ELR (cell line): ENCODE data around the gene SURF4.

ENCODE experiments used
- DNase-seq: peaks from one replicate; pipeline ENCODE4 v3.0.0-alpha.2; 2015; ENCODE audit warnings: low read depth

Gene SURF4

DNA sequence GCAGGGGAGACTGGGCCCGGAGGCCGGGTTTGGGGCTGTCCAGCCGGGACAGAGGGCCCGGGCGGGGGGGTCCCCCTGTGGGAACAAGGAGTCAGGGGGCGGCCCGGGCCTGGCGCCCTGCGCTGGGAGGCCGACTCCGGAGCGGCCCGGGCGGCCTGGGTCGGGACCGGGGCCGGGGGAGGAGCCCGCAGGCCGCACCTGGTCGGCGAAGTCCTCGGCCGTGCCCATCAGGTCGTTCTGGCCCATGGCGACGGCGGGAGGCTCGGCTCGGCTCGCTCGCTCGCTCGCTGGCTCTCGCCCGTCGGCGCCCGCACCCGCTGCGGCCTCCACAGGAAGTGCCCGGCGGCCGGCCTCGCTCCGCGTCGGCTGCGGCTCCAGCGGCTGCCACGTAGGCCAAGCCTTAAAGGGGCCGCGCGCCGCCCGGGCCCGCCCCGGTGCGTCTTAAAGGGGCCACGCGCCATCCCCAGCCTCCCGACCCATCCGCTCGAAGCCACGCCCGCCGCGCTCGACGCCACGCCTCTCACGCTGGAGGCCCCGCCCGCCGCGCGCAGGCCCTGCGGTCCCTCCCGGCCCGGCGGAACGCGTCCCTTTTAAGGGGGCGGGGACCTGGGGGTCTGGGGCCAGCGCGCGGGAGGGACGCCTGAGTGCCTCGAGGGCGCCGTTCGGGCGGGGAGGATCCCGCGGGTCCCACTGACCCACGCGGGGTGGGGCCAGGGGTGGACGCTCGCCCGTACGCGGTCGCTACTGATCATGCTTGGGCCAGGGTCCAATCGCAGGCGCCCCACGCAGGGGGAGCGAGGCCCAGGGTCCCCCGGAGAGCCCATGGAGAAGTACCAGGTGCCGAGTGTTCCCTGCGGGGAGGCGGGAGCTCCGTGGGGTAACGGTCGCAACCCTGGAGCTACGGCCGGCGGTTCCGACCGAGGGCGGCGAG lies at the start of gene SURF4, which contains the start of gene STKLD1:
Gene SURF4, minus strand, starts transcription at position 337 of the 931 bp plus-strand sequence. Its CDS starts 91 bp downstream, at position 246.
Gene STKLD1, plus strand, starts transcription at position 643 of the 931 bp plus-strand sequence. Its CDS starts 108 bp downstream, at position 751.
- peak; percentile 96 for DNase-seq

GRCh38 chr9:133425049-133425632 lies 49.3 kb upstream of the SURF4 start:
- DNase-seq, result no peak

GRCh38 chr9:133424187-133424586 lies 48.3 kb upstream of the SURF4 start:
- no peak for DNase-seq

GRCh38 chr9:133423216-133423615 lies 47.4 kb upstream of the SURF4 start:
- no peak for DNase-seq

GRCh38 chr9:133421615-133422542 lies 46.0 kb upstream of the SURF4 start, which contains the start of gene ADAMTS13:
TSS of gene ADAMTS13 (plus strand) at chr9:133422367. CDS start at chr9:133422444, 77 bp downstream.
- peak; percentile 52 for DNase-seq

DNA sequence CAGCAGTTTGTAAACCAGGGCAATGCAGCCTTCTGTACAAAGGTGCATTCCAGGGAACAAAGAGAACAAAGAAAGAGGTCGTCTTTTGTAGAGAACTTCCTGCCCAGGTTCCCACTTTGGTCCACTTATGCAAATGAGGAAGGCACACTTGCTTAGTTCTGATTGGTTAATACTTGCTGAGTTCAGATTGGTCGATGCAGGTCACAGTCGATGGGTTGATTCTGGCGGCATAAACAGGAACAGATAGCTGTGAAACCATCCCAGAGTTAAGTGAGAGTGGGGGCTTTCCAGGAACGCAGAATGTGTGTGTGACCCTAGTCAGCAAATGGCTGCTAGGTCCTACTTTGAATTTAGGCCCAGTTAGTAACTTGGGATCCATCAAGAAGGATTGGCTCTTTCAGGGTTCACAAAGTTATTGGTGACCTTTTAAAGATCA lies 44.5 kb upstream of the SURF4 start:
- DNase-seq, result no peak

GRCh38 chr9:133419005-133419404 lies 43.1 kb upstream of the SURF4 start:
- no peak for DNase-seq

GRCh38 chr9:133417541-133418461 lies 41.9 kb upstream of the SURF4 start, which contains the start of gene REXO4:
TSS of gene REXO4 (minus strand) at chr9:133418010. CDS start at chr9:133417844, 166 bp downstream.
- DNase-seq, result peak; percentile 96

DNA sequence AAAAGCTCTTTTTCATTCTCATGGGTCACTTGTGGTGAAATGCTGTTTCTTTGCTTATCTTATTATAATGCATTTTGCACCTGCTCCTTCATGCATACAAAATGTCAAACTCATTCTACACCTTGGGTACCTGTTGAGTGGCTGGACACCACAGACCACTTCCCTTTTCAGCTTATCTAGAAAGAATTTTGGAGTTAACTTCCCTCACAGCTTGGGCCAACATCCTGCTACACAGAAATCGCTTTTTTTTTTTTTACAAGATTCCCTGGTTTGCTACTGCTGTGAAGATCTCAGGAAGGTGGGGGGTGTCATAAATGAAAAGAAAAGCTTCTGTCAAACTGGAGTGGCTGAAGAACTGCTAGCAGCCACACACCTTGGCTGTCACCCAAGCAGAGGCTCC lies 39.3 kb upstream of the SURF4 start:
- DNase-seq, result no peak

GRCh38 chr9:133408042-133408441 lies 32.2 kb upstream of the SURF4 start:
- DNase-seq, result no peak

DNA sequence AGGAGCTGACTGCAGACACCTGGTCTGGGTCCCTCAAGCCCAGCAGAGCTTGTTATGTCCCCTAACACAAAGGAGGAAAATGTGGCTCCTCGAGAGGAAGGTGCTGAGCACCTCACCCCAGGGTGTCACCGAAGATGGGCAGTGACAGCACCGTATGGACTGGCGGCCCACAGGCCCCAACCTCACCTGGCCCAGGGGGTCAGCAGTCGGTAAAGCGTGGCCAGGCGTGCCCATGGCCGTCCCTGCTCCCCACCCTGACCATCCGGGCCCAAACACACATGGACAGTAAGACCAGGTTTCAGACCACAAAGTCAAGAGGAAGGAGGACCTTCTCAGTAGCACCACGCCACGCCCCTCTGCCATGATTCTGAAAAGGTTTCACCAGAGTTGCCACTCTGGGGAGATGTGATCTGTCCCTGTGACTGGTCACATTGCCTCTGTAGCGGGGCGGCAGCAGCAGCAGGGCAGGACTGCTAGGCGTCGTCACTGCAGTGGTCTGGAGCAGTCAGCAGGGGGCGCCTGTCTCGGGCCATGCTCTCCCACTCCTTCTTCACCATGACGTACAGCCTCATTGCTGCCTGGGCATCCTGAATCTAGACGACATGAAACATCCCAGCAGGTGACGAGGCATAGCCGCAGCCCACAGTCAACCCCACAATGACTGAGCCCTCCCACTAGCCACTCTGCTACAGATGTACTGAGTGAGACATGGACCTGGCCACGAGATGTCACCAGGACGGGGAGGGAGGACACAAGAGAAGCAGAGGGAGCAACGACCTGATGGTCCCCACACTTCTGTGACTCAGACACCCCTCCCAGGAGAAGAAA lies 30.8 kb upstream of the SURF4 start:
- DNase-seq, result peak; percentile 83

DNA sequence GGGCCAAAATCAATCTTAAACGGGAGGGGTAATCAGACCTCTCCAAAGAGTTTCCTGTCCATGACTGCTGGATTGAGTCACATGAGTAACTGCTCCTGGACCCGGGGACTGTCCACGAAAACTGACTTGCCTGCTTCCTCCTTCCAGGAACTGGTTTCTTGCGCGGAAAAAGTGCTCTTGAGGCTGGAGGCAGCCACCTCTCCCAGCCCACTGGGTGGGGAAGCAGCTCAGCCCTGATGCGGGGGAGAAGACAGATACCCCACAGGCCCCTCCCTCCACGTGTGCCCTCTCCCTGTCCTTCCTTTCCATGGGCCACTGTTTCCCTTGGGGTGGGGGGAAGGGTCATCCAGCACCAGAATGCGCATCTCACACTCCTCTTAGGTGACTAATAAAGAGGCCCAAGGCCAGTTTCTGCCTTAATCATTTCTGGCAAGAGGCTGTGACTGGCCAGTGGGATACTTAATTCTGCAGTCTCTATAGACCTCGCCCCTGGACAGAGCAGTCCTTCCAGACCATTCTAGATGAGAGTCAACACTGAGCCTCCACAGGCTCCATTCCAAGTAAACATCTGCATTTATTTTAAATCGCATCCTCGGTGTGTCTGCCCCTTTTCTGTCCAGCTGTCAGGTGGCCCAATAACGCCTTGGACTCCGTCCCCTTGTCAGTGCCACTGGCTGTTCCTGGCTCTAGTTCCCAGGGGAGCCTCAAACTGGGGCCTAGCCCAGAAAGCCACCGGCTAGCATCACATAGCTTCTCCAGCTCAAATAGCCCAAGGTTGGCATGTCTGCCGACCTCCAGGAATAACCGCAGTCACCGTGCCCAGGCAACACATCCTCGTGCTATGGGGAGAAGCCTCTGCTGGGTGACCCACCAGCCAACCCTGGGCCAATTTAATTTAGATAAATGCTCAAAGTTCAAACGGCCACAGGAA lies 29.9 kb upstream of the SURF4 start:
- DNase-seq, result peak; percentile 71

DNA sequence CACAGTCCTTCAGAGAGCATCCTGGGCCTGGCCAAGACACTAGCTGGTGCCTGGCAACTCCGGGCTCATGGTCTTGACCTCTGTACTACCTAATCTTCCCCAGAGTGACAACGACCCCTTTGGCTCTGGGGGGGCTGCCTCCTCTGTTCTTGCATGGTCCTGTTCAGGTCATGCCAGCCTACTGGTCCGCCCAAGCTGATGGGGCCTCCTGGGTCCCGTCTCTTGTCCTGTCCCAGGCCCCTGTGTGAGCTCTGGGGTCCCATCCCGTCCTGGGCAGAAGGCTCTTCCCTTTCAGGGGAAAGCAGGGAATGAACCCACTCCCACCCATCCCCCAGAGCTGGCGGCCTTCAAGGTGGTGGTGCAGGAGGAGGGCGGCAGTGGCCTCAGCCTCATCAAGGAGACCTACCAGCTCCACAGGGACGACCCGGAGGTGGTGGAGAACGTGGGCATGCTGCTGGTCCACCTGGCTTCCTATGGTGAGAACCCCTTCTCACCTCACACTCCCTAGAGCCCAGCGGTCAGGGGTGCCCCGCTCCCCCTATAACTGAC lies 28.7 kb upstream of the SURF4 start:
- no peak for DNase-seq

- DNase-seq, result no peak
Measured at GRCh38 chr9:133403766-133404453, 28.1 kb upstream of the SURF4 start.

GRCh38 chr9:133402689-133403088 lies 26.8 kb upstream of the SURF4 start:
- DNase-seq, result no peak

- no peak for DNase-seq
Measured at GRCh38 chr9:133401588-133401987, 25.7 kb upstream of the SURF4 start.

DNA sequence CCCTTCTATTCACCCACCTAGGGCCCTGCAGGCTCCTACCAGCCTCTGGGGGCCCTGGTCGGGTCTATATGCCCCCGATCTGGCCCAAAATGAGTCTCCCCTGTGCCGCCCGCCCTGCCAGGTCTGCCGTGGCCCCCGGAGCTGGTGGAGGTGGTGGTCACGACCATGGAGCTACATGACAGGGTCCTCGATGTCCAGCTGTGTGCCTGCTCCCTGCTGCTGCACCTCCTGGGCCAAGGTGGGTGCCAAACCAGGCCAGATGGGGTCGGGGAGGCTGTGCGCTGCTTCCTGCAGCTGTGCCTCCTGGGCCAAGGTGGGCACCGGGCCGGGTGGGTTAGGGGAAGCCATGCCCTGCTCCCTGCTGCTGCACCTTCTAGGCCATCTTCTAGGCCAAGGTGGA lies 24.4 kb upstream of the SURF4 start:
- DNase-seq, result no peak

DNA sequence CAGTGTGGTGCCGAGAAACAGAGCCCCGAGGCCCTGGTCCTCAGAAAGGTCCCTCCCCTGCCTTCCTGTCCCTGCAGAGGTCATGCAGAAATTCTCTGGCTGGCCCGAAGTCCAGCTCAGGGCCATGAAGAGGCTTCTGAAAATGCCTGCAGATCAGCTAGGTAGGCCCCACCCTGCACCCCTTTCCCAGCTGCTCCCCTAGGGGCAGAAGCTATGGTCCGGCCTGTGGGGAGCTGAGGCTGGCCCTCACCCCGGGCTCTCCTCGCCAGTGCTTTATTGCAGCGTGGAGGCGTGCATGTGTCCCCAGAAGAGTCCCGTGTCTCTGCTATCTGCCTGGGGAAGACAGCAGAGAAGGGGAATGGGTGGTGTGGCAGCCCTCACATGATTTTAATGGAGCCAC lies 22.0 kb upstream of the SURF4 start:
- DNase-seq, result no peak
